CD4-positive, alpha-beta T cell treated with Interleukin-4 for 4 hours (primary cell): ENCODE data around the gene CCDC110.
A peak's percentile ranks its signal among the peaks of the same experiment; 100 is the strongest.
"Not testable (repeated sequence)": the region's sequence is repeated elsewhere in the genome, so short reads cannot be mapped to it uniquely, and the experiment has no call there.

Experiments used
- DNase-seq: peaks from one replicate; pipeline ENCODE4 v3.0.0-alpha.2; 2020

CCDC110 gene

DNA sequence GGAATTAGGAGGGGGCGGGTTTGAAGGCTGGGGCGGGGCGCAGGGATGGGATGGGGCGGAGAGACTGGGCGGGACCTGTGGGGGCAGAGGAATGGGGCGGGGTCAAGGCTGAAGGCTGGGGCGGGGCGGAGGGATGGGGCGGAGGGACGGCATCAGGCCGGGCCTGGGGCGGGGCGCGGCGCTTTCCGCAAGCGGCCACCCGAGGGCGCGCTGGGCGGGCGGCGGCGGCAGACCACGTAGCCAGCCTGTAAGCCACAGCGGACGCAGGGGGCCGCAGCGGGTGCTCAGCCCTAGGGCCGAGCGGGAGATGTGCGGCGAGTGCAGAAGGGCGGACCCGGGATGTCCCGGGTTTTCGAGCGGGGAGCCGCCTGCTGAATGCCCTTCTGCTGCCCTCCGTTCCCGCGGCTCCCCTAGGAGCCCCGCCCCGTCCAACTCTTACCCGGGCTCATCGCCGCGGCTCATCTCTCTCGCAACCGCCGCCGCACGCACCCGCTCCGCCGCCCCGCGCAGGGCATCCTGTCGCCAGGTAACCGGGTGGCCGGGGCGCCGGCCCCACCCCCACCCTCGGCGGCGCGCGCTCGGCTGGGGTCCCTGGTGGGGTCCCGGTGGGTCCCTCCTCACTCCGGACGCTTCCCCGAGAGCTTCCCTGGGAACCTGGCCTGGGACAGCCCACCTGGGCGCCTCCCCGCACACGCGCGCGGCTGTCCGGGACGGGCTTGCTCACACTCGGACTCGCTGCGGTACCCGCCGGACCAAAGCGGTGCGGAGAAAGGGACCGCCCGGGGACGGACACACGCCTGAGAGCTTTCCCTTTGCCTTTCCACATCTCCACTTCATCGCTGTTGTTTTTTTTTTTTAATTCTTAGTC, at the start of gene CCDC110:
TSS of gene CCDC110 (minus strand) at position 499 of the 868 bp plus-strand sequence. CDS start at position 449, 50 bp downstream.
- DNase-seq, result peak; percentile 85

GRCh38 chr4:185520119-185520518, 48.6 kb upstream of the CCDC110 start:
- DNase-seq, result no peak

DNA sequence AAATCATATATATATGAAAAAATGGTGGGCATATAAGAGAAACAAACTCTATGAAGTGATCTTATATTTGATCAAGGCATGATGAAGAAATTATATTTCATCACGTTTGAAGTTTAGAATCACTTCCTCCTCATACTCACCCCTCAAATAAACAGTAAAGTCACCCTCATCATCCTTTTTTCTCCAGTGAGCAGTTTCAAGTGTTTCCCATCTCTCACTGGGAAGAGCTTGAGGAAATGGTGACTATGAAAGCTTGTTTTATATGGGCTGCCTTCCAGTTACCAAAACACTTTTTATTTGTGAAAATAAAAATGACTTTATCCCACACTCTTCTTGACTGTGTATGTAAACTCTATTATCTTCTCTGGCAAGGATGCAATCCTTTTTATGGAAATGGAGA, 47.0 kb upstream of the CCDC110 start:
- no peak for DNase-seq

DNA sequence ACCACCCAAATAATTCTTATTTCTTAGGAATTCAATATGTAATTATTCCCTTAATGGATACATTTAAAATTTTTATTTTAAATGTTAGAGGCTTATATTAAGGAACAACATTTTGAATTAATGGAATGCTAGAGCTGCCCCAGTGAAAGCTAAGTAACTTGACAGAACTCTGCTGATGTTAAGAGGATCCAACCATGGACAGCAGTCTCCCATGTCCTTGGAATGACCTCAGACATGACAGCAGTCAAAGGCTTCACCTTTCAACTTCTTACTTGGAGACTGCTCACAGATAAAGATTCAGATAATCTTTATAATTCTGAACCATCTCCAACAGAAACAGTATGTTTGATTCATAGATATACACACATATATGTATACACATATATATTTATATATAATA, 46.5 kb upstream of the CCDC110 start:
- no peak for DNase-seq

GRCh38 chr4:185515248-185515647, 43.7 kb upstream of the CCDC110 start:
- DNase-seq, result no peak

GRCh38 chr4:185514182-185514697, 42.7 kb upstream of the CCDC110 start:
- no peak for DNase-seq

DNA sequence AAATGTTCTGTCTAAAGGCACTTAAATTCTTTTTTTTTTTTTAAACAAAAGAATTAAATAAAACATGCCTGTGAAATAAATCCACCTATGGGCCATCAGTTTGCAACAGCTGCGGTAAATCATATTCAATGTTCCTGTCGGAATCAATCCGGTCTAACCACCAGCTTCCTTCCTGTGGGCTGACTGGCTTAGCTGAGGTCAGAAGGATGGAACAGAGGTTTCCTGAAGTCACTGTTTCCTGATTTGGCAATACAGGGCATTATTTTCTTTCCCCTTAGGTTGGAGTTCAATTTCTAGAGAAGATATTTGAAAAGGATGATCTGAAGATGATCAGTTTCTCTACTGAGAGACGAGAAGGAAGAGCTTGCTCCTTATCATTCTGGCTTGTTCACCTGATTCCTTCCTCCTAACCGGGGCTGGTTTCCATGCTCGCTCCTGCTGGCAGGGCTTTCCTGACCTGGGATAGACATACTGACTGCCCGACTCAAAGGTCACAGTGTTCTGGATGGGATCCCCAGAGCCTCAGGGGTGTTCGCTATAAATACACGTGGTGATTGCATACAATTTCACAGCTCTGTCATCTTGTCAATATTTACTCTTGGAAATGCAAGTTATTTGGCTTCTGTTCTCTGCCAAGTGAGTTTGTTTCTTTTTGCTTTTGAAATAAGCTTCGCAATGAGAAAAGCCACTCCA, 42.1 kb upstream of the CCDC110 start:
- no peak for DNase-seq

DNA sequence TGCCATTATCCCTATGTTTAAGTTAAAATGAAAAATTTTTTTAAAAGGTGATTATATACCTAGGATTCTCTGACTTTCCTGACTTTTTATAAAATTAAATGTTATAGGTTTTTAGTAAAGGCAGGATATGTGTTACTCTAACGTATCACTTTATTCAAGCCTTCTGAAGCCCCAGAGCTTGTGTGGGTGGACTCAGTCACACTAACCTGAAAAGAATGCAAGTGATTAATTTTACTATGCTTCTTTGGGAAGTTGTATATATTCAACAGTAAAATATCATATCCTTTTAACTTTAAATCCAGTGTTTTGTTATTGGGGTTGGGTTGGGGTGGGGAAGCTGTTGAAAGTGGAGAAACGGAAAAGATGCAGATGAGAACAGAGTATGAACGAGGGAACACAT, 41.0 kb upstream of the CCDC110 start:
- no peak for DNase-seq

GRCh38 chr4:185511243-185511642, 39.7 kb upstream of the CCDC110 start:
- DNase-seq, result not testable (repeated sequence)

DNA sequence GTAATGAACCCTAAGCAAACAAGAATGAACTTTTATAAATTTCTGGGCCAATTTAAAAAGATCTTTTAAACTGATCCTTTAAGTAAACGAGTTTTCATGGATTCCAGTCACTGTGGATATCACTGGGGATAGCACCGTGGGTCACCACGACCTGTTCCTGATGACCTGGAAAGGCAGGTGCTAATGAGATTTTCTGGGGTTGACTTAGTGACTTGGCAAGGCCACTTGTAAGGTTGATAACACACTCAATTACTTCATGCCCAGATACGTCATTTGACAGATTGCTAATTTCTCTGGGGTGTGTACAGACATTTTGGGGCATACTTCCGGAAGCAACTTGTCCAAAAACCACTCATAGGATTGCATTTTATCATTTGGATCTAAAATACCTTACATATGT, 39.3 kb upstream of the CCDC110 start:
- no peak for DNase-seq

- DNase-seq, result no peak
Observed at GRCh38 chr4:185508181-185508580, 36.6 kb upstream of the CCDC110 start.

DNA sequence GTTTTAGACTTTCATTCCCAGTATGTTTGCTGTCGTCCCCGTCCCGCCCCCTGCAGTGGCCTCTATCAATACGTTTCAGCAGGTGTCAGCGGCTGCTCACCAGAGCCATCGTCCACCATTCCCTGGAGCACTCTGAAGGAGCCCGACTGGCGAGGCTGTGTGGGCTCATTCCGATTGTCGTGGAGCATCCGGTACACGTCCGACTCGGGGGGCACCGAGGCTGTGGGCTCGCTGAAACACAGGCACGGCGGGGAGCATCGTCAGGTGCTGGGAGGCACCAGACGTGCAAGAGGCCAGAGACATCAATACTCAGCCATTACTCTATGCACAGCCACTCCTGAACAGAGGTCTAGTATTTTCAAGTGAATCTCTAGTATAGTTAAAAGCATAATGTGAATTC, 34.9 kb upstream of the CCDC110 start:
- no peak for DNase-seq

GRCh38 chr4:185504098-185505047, 32.8 kb upstream of the CCDC110 start:
- DNase-seq, result no peak

GRCh38 chr4:185502386-185502785, 30.9 kb upstream of the CCDC110 start:
- DNase-seq, result no peak

DNA sequence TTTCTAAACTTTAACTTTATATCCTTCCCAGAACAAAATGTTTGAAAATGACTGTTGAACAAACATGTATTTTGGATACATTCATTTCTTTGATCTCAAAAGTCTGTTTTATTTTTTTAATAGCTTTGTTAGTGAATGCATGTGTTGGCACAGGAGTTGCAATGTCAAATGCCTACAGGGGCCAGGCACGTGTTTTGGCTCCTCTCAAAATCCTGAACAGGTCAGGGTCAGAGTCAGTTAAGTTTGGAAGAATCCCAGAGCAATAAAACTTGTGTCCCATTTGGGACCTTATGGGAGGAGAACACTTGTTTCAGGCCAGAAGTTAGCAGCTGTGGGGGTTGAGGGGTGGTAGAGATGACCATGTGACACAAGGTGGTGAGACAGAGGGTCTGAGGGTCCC, 29.0 kb upstream of the CCDC110 start:
- DNase-seq, result no peak

- no peak for DNase-seq
Observed at GRCh38 chr4:185500035-185500434, 28.5 kb upstream of the CCDC110 start.

DNA sequence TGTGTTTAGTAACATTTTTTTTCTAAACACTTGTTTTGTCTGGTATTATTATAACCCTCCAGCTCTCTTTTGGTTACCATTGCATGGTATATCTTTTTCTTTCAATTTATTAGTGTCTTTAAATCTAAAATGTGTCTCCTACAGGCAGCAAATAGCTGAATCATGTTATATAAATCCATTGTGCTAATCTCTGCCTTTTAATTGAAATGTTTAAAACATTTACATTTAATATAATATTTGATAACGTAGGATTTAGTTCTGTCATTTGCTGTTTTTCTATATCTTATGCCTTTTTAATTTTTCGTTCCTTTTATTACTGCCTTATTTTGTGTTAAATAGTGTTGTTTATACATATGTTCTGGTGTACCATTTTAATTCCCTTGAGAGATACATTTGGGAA, 17.1 kb upstream of the CCDC110 start:
- no peak for DNase-seq

DNA sequence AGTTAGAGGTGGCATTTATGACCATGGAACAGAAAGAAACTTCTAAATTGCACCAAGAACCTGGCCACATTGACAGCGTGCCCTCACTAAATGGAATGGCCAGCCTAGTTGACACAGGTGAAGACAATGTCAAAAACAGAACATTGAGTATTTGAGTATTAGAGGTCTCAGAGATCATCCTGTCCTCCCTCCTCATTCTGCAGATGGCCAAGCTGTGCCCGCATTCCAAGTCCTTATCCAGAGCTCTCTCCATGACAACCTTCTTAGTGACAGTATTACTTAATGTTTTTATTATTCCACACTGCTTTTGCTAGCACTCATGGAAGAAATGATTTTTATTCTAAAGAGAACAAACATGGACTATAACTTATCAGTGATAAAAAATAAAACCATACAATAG, 9.9 kb upstream of the CCDC110 start:
- DNase-seq, result no peak

- no peak for DNase-seq
Observed at GRCh38 chr4:185480016-185480732, 8.6 kb upstream of the CCDC110 start.

DNA sequence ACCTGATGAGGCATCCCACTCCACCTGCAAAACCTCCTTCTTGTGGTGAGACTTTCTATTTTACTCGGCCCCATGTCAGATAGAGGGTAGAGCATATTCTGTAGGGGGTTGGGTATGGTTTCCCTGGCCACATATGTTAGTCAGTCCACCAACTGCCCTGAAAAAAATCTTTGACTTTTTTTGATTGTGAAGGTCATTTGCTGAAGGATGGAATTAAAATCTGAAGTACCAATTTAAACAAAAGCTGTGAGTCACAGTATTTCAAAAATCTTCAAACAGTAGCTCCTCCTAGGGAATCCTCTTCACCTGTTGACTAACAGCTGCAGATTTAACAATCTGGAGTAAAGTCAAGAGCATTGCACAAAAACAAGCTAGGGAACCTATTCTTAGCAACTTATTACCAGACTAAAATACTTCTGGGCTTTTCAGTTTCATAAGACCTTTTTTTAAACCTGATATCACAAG, 8.0 kb upstream of the CCDC110 start:
- DNase-seq, result no peak

DNA sequence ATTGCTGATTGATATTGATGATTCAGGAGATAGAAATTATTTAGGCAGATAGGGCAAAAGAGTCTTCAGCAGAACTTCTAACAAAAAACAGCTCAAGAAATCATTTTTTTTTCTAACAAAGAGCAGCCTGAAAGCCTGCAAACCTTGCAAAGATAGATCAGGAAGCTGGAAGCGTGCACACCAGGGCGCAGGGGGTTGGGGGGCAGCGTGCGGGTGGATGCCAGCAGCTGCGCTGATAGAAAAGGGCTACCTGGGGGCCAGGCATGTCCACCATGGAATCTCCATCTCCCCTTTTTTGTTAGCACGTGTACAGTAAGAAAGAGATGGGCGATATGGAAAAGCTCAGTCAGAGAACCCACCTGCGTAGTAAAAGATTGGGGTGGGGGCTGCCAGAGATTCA, 1.7 kb upstream of the CCDC110 start:
- DNase-seq, result no peak

GRCh38 chr4:185472103-185472542, 590 bp upstream of the CCDC110 start:
- DNase-seq, result no peak
